Cardiac muscle cell (in vitro differentiated cells and primary cell): ENCODE measurements around the gene CALN1. TPM values are rescaled to one million over a fixed set of nuclear protein-coding genes. Genes with fewer than 3 reads are reported as not detected.

Experiments used
- DNase-seq, 2 donors: peaks; one replicate each; pipeline versions ENCODE4 v3.0.0 to v3.0.0-alpha.2; 2010 to 2017; ENCODE audit warnings: low read depth in 1 of 2, low spot score in 1 of 2
- H3K27ac ChIP-seq: fragments of 200-600 bp; sonication (generic); 2 replicates; pipeline ENCODE4 v1.5.1; 2016
- H3K27me3 ChIP-seq: fragments of 200-600 bp; sonication (generic); 2 replicates; pipeline ENCODE4 v1.6.0; 2016; ENCODE audit warnings: control low read depth
- H3K36me3 ChIP-seq: fragments of 200-600 bp; sonication (generic); 2 replicates; pipeline ENCODE4 v1.5.1; 2016; ENCODE audit warnings: control low read depth
- H3K4me1 ChIP-seq: fragments of 200-600 bp; sonication (generic); 2 replicates; pipeline ENCODE4 v1.8.1; 2017; ENCODE audit warnings: low read depth, mild to moderate bottlenecking, mixed run types
- H3K4me3 ChIP-seq: fragments of 200-600 bp; sonication (generic); 2 replicates; pipeline ENCODE4 v1.5.1; 2016; ENCODE audit warnings: mild to moderate bottlenecking
- H3K9me3 ChIP-seq: fragments of 200-600 bp; sonication (generic); 2 replicates; pipeline ENCODE4 v1.5.1; 2017; ENCODE audit warnings: low read depth, mild to moderate bottlenecking, control low read depth
- CTCF ChIP-seq: IDR thresholded peaks from 2 replicates; pipeline ENCODE4 v1.5.1; 2012; ENCODE audit warnings: low read depth, mild to moderate bottlenecking, low read length
- polyA plus RNA-seq: library from polyadenylated mRNA; unstranded; fragments of >200 nt; fragmentation: Nextera tagmentation; extraction: Ambion mirVana; gene quantifications from 2 replicates; pipeline ENCODE4 v1.2.1, GENCODE V29; 2016
- total RNA-seq: library from RNA; depleted of rRNA; stranded (reverse); fragments of >200 nt; gene quantifications from 2 replicates; pipeline ENCODE4 v1.2.3, GENCODE V29; 2016

The CALN1 gene
- total and polyA plus RNA-seq, 2 experiments from 2014 or later, result 0.03 to 0.18 TPM

GRCh38 chr7:71996141-71996540, 416.0 kb downstream of the CALN1 start:
- Histone ChIP-seq H3K9me3 (no peaks in the 10 kb centered on the region), H3K4me3 (no peak overlapping the region), H3K27me3 (no peaks in the 10 kb centered on the region), H3K4me1 (no peaks in the 10 kb centered on the region), H3K27ac (no peak overlapping the region), H3K36me3 (no peaks in the 10 kb centered on the region)
- TF ChIP-seq CTCF, result no peak
- DNase-seq, result no peak

- no peak overlapping the region for H3K4me3 ChIP-seq
- TF ChIP-seq CTCF, result no peak
- H3K9me3 ChIP-seq, result no peaks in the 10 kb centered on the region
- H3K4me1 ChIP-seq, result no peaks in the 10 kb centered on the region
- H3K27ac ChIP-seq, result no peak overlapping the region
- no peak for DNase-seq
- no peaks in the 10 kb centered on the region for H3K27me3 ChIP-seq
- H3K36me3 ChIP-seq, result no peaks in the 10 kb centered on the region
Measured at GRCh38 chr7:71995111-71995510, 417.0 kb downstream of the CALN1 start.

GRCh38 chr7:71991586-71991985, 420.6 kb downstream of the CALN1 start:
- Histone ChIP-seq H3K9me3 (no peaks in the 10 kb centered on the region), H3K27me3 (no peaks in the 10 kb centered on the region), H3K4me1 (no peaks in the 10 kb centered on the region), H3K36me3 (no peaks in the 10 kb centered on the region), H3K4me3 (no peak overlapping the region), H3K27ac (no peak overlapping the region)
- no peak for DNase-seq
- TF ChIP-seq CTCF, result no peak

GRCh38 chr7:71990138-71990462, 422.0 kb downstream of the CALN1 start:
- TF ChIP-seq CTCF, result no peak

GRCh38 chr7:71988201-71988600, 423.9 kb downstream of the CALN1 start:
- no peak overlapping the region for H3K4me3 ChIP-seq
- no peaks in the 10 kb centered on the region for H3K36me3 ChIP-seq
- no peak for TF ChIP-seq CTCF
- H3K4me1 ChIP-seq, result no peaks in the 10 kb centered on the region
- DNase-seq, result no peak
- no peaks in the 10 kb centered on the region for H3K27me3 ChIP-seq
- H3K27ac ChIP-seq, result no peak overlapping the region
- H3K9me3 ChIP-seq, result no peaks in the 10 kb centered on the region

More at GRCh38 chr7:71990138-71990462, 422.0 kb downstream of the CALN1 start:
- H3K27ac ChIP-seq, result no peak overlapping the region
- DNase-seq, result no peak
- H3K9me3 ChIP-seq, result no peaks in the 10 kb centered on the region
- no peaks in the 10 kb centered on the region for H3K27me3 ChIP-seq
- no peaks in the 10 kb centered on the region for H3K4me1 ChIP-seq
- H3K4me3 ChIP-seq, result no peak overlapping the region
- no peaks in the 10 kb centered on the region for H3K36me3 ChIP-seq

- H3K9me3 ChIP-seq, result no peaks in the 10 kb centered on the region
- H3K4me3 ChIP-seq, result no peak overlapping the region
- H3K36me3 ChIP-seq, result no peaks in the 10 kb centered on the region
- no peak for TF ChIP-seq CTCF
- H3K27ac ChIP-seq, result no peak overlapping the region
- no peak for DNase-seq
- H3K4me1 ChIP-seq, result no peaks in the 10 kb centered on the region
- no peaks in the 10 kb centered on the region for H3K27me3 ChIP-seq
Measured at GRCh38 chr7:71987200-71987767, 424.9 kb downstream of the CALN1 start.
